HL-60 (cell line): ENCODE data around the gene ZNF664.

Experiments used
- CTCF ChIP-seq: IDR thresholded peaks from one replicate; pipeline ENCODE4 v1.5.1; 2011; ENCODE audit warnings: low read length, control low read depth, inconsistent platforms; ENCODE audit not compliant: insufficient read depth
- POLR2AphosphoS5 ChIP-seq: IDR thresholded peaks from 2 replicates; pipeline ENCODE4 v1.6.1; 2012; ENCODE audit warnings: low read depth
- REST ChIP-seq: IDR thresholded peaks from 2 replicates; pipeline ENCODE4 v1.6.1; 2012; ENCODE audit warnings: low read depth; ENCODE audit not compliant: insufficient replicate concordance
- SPI1 ChIP-seq: IDR thresholded peaks from 2 replicates; pipeline ENCODE4 v1.6.1; 2012; ENCODE audit warnings: low read depth, mild to moderate bottlenecking, borderline replicate concordance

GRCh38 chr12:123949770-123950165 lies 23.2 kb upstream of the ZNF664 start:
- TF ChIP-seq POLR2AphosphoS5 (no peak), CTCF (no peak), REST (no peak), SPI1 (no peak)
